Glomerular endothelial cell (primary cell): Measurements from ENCODE around the gene MBOAT1. TPM values are rescaled to one million over a fixed set of nuclear protein-coding genes. Genes with fewer than 3 reads are reported as not detected.
A peak's percentile ranks its signal among the peaks of the same experiment; 100 is the strongest.

ENCODE experiments used
- DNase-seq: peaks from one replicate; pipeline ENCODE4 v3.0.0-alpha.2; 2011; ENCODE audit warnings: low read depth, low spot score; ENCODE audit errors: extremely low read depth
- total RNA-seq: library from RNA; depleted of rRNA; stranded (reverse); fragments of >200 nt; gene quantifications from 2 replicates; pipeline ENCODE4 v1.2.3, GENCODE V29; 2015

The MBOAT1 gene
- total RNA-seq, 1 donor from 2014 or later: 1.4 TPM

DNA sequence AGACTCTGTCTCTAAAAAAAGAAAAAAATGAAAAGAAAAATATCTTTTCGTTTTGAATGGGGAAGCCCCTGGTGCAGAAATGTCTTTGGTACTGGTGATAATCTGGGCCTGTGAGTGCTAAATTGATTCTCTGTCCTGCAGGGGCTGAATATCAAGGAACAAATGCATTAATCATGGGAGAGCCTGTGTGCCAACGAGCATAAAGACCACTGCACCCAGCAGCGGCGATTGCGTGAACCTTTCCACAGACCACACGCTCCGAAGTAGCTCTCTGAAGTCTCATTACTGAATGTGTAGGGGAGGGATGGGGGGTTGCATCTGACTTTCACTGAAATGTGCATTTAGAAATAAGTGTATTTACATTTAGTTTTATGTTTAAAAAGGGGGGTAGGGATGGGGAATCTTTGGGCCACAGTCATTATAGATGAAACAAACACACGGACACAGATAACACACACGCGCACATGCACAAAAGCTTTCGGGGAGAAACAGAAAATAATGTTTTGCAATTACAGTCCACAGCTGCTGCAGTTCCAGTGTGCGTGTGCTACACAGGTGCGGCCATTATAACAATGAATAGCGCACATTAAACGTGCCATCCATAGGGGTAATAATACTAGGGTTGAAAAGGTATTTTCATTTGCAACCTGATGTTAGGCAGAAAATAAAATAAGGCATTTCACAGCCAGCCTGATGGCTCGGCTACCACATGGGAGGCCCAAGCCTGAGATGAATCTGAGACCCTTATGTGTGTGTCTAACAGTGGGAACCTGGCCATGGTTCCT is 154.0 kb downstream of the MBOAT1 start:
- no peak for DNase-seq

DNA sequence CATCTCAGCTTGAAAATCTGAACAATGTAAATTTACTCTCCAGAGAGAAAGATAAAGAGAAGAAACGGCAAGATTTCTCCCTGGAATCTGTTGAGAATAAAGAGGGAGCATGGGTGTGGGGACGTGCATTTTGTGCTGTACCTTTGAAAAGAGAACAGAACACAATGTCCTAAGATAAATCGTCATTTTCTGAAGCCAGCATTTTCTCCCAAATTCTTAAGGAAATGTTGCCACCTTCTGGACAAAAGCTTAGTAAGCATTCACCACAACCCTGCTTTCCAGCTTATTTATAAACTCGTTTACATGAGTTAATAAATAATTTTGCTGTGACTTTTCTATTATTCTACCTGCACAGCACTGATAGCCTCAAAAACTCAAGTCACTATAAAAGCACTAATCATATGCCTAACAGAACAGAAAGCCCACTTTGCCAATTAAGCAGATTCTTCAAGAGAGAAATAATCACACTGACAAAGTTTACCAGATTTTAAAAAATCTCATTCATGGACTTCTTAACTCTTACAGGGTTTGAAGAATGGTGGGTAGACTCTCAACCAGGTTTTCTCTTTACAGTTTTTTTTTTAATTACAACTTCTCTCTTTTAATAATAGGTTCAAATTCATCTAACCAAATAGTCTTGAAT is 155.8 kb downstream of the MBOAT1 start:
- peak; percentile 44 for DNase-seq

DNA sequence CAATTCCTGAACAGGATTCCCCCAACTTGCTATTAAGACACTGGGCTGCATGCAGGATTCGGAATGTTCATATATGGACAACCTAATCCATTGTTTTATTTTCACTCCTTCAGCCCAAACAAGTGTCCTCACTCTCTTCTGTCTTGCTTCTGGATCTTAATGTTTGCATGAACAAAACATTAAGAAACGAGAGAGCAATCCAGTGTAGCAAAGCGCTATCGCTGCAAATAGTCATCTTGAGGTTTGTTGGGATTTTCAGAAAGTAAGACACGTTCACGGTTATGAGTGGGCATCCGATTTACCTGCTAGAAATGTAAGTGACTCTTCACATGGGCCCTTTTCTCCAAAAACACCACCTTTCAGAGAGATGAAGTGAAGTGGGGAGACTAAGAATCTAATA is 156.4 kb downstream of the MBOAT1 start:
- no peak for DNase-seq

Other genes starting within 250 kb of the MBOAT1 start
- 13.0 and 16.4 TPM in 2 replicates for gene E2F3, start 189.4 kb upstream of the MBOAT1 start, total RNA-seq